ENCODE results near the gene SORCS2. TPM values are rescaled to one million over a fixed set of nuclear protein-coding genes. Genes with fewer than 3 reads are reported as not detected.

Gene SORCS2
- total RNA-seq, 2 experiments from 2014 or later, result not detected

GRCh38 chr4:7287274-7287917, 95.1 kb downstream of the SORCS2 start:
- ATAC-seq, result no peak
- POLR2A ChIA-PET, result no interaction called here

GRCh38 chr4:7287918-7288280, 95.6 kb downstream of the SORCS2 start:
- ChIA-PET POLR2A (no interaction called here), CTCF (no interaction called here)
- Mint-ChIP-seq H3K9me3 (ENCODE audit: insufficient read depth) (no peaks in the 10 kb centered on the region), H3K4me1 (ENCODE audit: low read depth) (no peaks in the 10 kb centered on the region), H3K4me3 (no peak overlapping the region), H3K27ac (no peak overlapping the region), H3K27me3 (ENCODE audit: low read depth) (peaks cover 2% of the 10 kb centered on the region), H3K36me3 (ENCODE audit: low read depth) (no peaks in the 10 kb centered on the region)
- ATAC-seq, result no peak
- DNase-seq, result no peak

More at GRCh38 chr4:7287274-7287917, 95.1 kb downstream of the SORCS2 start:
- Mint-ChIP-seq H3K4me1 (ENCODE audit: low read depth) (no peaks in the 10 kb centered on the region), H3K4me3 (no peak overlapping the region), H3K27ac (no peak overlapping the region), H3K36me3 (ENCODE audit: low read depth) (no peaks in the 10 kb centered on the region), H3K27me3 (ENCODE audit: low read depth) (peaks cover 3% of the 10 kb centered on the region), H3K9me3 (ENCODE audit: insufficient read depth) (no peaks in the 10 kb centered on the region)
- DNase-seq, result no peak
- CTCF ChIA-PET, result no interaction called here

DNA sequence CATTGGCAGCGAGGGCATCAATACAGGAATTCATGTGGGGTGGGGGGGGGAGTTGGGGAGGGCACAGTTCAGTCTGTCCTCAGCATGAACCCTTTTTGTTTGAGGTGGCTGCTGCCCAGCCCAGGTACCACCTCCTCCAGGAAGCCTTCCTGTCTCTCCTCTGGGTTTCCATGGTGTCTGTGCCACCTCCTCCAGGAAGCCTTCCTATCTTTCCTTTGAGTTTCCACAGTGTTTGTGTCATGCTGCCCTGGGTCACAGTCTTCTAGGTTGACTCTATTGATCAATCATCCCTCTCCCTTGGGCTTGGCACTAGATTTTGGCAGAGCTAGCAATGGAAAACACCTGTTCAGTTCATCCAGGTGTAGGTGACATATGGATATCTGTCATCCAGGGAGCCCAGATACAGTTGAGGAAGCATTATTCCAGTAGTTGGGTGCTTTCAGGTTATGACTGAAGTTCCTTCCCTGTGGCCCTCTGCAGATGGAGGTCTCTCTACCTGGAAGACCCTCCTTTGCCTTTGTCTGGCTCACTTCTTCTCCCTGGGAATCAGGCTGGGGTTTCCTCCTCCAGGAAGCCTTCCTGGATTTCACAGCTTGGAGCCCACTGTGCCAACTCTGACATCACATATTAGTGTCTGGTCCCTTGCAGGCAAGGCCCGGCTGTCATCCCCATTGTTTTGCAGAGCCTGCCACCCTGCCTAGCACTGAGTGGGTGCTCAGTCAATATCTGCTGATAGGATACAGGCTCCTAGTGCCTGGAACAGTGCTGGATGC, 96.6 kb downstream of the SORCS2 start:
- no peaks in the 10 kb centered on the region for H3K9me3 Mint-ChIP-seq (ENCODE audit: insufficient read depth)
- H3K27ac Mint-ChIP-seq, result no peak overlapping the region
- no peaks in the 10 kb centered on the region for H3K4me1 Mint-ChIP-seq (ENCODE audit: low read depth)
- ChIA-PET POLR2A (no interaction called here), CTCF (no interaction called here)
- no peak overlapping the region for H3K4me3 Mint-ChIP-seq
- H3K27me3 Mint-ChIP-seq (ENCODE audit: low read depth), result no peaks in the 10 kb centered on the region
- ATAC-seq (no peak), DNase-seq (no peak)
- H3K36me3 Mint-ChIP-seq (ENCODE audit: low read depth), result no peaks in the 10 kb centered on the region

- CTCF ChIA-PET, result no interaction called here
- ATAC-seq, result no peak
- POLR2A ChIA-PET, result no interaction called here
Observed at GRCh38 chr4:7289589-7289988, 97.3 kb downstream of the SORCS2 start.

DNA sequence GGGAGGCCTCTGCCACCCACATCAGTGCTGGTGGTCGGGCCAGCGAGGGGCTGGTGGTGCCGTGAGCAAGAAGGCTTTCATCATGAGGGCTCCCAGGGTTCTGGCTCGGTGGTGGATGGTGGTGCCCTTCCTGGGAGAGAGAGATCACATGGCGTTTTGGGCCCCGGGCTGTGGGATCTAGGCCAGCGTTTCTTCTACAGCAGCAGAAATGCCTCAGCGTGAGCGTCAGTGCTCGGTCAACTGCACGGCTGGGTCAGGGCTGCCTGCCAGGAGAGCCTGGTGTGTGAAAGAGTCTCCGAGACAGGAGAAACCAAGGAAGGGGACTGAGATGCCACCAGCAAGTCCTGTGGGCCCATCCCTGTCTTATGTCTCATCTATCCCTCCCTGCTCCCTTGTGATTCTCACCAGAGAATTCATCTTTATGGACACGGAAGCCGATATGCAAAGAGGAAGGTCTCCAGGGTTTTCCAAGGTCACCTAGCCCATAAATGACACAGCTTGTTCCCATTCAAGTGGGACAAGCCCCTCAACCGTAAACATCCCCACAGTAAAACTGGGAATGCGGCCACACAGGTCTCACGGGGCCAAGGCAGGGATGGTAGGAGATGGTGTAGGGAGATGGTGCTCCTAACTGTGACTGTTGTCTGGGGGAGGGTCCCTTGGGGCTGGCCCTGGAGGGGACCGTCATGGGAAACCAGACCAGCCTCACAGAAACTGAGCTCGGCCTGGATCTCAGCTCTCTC, 99.2 kb downstream of the SORCS2 start:
- H3K36me3 Mint-ChIP-seq (ENCODE audit: low read depth), result no peaks in the 10 kb centered on the region
- DNase-seq (no peak), ATAC-seq (no peak)
- CTCF ChIA-PET, result no interaction called here
- no peak overlapping the region for H3K27ac Mint-ChIP-seq
- no peaks in the 10 kb centered on the region for H3K9me3 Mint-ChIP-seq (ENCODE audit: insufficient read depth)
- H3K27me3 Mint-ChIP-seq (ENCODE audit: low read depth), result no peaks in the 10 kb centered on the region
- H3K4me1 Mint-ChIP-seq (ENCODE audit: low read depth), result no peaks in the 10 kb centered on the region
- no peak overlapping the region for H3K4me3 Mint-ChIP-seq
- POLR2A ChIA-PET, result no interaction called here

More at GRCh38 chr4:7289589-7289988, 97.3 kb downstream of the SORCS2 start:
- Mint-ChIP-seq H3K36me3 (ENCODE audit: low read depth) (no peaks in the 10 kb centered on the region), H3K27me3 (ENCODE audit: low read depth) (no peaks in the 10 kb centered on the region), H3K9me3 (ENCODE audit: insufficient read depth) (no peaks in the 10 kb centered on the region), H3K4me3 (no peak overlapping the region), H3K4me1 (ENCODE audit: low read depth) (no peaks in the 10 kb centered on the region), H3K27ac (no peak overlapping the region)
- DNase-seq, result no peak

DNA sequence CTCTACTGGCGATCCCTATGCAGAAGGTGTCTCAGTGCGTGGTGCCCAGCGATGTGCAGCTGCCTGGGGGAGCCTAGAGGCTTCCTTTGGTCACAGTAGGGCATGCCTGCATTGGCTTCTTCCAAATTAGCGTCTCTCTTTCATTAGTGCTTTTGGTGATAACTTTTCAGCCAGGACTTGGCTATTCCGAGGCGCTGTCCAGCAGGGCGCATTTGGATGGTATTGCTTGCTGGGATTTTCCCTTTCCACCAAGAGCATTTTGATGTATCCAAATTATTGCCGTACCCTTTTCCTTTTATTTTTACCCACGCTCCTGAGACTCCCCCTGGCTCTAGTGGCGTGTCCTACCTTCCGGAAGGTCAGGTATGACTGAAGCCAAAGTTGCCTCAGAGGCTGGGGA, 101.4 kb downstream of the SORCS2 start:
- Mint-ChIP-seq H3K9me3 (ENCODE audit: insufficient read depth) (no peaks in the 10 kb centered on the region), H3K4me1 (ENCODE audit: low read depth) (no peaks in the 10 kb centered on the region), H3K27ac (no peak overlapping the region), H3K36me3 (ENCODE audit: low read depth) (no peaks in the 10 kb centered on the region), H3K4me3 (no peak overlapping the region), H3K27me3 (ENCODE audit: low read depth) (peaks cover 3% of the 10 kb centered on the region)
- no peak for DNase-seq
- ATAC-seq, result no peak
- CTCF ChIA-PET, result no interaction called here
- POLR2A ChIA-PET, result no interaction called here

GRCh38 chr4:7294176-7294756, 101.9 kb downstream of the SORCS2 start:
- peak; percentile 56 for ATAC-seq
- Mint-ChIP-seq H3K9me3 (ENCODE audit: insufficient read depth) (no peaks in the 10 kb centered on the region), H3K27ac (no peak overlapping the region), H3K4me3 (no peak overlapping the region), H3K27me3 (ENCODE audit: low read depth) (peaks cover 4% of the 10 kb centered on the region), H3K4me1 (ENCODE audit: low read depth) (no peaks in the 10 kb centered on the region), H3K36me3 (ENCODE audit: low read depth) (no peaks in the 10 kb centered on the region)
- POLR2A ChIA-PET, result no interaction called here
- no peak for DNase-seq
- CTCF ChIA-PET, result no interaction called here

- Mint-ChIP-seq H3K4me1 (ENCODE audit: low read depth) (no peaks in the 10 kb centered on the region), H3K27me3 (ENCODE audit: low read depth) (peaks cover 6% of the 10 kb centered on the region), H3K36me3 (ENCODE audit: low read depth) (no peaks in the 10 kb centered on the region), H3K4me3 (no peak overlapping the region), H3K9me3 (ENCODE audit: insufficient read depth) (no peaks in the 10 kb centered on the region), H3K27ac (no peak overlapping the region)
- ATAC-seq, result no peak
- no peak for DNase-seq
- POLR2A ChIA-PET, result no interaction called here
- CTCF ChIA-PET, result no interaction called here
Observed at GRCh38 chr4:7295197-7295910, 103.0 kb downstream of the SORCS2 start.

- Mint-ChIP-seq H3K36me3 (ENCODE audit: low read depth) (no peaks in the 10 kb centered on the region), H3K9me3 (ENCODE audit: insufficient read depth) (no peaks in the 10 kb centered on the region), H3K27ac (no peak overlapping the region), H3K4me3 (no peak overlapping the region), H3K27me3 (ENCODE audit: low read depth) (peaks cover 6% of the 10 kb centered on the region), H3K4me1 (ENCODE audit: low read depth) (no peaks in the 10 kb centered on the region)
- CTCF ChIA-PET, result interaction anchor here (1.0 kb wide), 1 partner anchor 107 kb away, joined by 3 read pairs; no protein-coding TSS in a partner anchor
- POLR2A ChIA-PET, result no interaction called here
- no peak for ATAC-seq
- DNase-seq, result peak; percentile 27
Observed at GRCh38 chr4:7295911-7296660, 103.7 kb downstream of the SORCS2 start.

DNA sequence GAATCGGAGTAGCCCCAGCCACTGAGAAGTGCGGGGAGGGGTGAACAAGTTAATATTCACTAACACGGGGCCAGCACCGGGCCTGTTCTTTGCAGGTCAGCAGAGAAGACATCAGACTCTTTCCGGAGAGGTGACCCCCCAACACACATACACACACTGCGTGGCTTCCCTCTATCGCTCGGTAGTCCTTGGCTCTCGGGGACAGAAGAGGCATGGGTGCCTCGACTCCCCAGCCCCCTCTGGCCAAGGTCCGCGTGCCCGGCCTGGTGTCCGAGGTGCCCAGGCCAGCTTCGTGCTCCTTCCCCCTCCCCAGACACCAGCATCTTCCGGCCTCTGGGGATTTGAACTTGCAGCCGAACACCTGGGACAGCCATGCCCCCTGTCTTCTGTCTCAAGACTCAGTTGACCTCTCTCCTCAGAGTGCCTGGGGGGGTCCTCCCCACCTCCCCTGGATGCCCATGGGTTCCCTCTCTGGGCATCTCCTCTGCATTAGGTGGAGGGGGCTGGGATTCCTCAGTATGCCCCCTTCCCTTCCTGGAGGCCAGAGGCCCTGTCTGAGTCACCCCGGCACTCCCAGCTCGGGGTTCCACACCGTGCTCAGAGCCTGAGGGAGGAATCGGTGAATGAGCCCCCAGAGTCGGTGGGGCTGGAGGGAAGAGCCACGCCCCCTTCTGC, 104.5 kb downstream of the SORCS2 start:
- H3K27ac Mint-ChIP-seq, result no peak overlapping the region
- H3K9me3 Mint-ChIP-seq (ENCODE audit: insufficient read depth), result no peaks in the 10 kb centered on the region
- ATAC-seq (no peak), DNase-seq (no peak)
- no peaks in the 10 kb centered on the region for H3K36me3 Mint-ChIP-seq (ENCODE audit: low read depth)
- peaks cover 6% of the 10 kb centered on the region for H3K27me3 Mint-ChIP-seq (ENCODE audit: low read depth)
- H3K4me3 Mint-ChIP-seq, result no peak overlapping the region
- POLR2A ChIA-PET, result no interaction called here
- no peaks in the 10 kb centered on the region for H3K4me1 Mint-ChIP-seq (ENCODE audit: low read depth)
- CTCF ChIA-PET, result interaction anchor here (1.0 kb wide), 1 partner anchor 107 kb away, joined by 3 read pairs; no protein-coding TSS in a partner anchor

DNA sequence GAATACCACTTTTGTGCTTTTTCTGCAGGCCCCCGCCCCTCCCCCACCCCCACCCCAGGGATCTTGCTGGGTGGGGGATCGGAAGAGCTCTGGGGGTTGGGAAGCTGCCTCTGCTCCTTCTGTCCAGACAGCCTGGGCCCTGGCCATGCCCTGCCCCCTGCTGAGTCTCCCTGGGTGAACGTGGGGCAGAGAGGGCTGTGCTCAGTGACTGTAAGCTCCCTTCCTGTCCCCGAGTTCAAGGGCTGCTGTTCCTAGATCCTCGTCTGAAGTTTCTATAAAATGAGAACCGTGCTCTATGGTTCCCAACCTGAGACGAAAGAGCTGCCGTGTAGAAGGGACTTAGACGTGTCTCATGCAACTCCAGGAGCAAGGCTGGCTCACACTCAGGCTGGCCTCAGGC, 105.0 kb downstream of the SORCS2 start:
- CTCF ChIA-PET, result no interaction called here
- H3K36me3 Mint-ChIP-seq (ENCODE audit: low read depth), result no peaks in the 10 kb centered on the region

More for the DNA sequence above, 105.0 kb downstream of the SORCS2 start:
- Mint-ChIP-seq H3K4me3 (no peak overlapping the region), H3K27ac (no peak overlapping the region), H3K4me1 (ENCODE audit: low read depth) (no peaks in the 10 kb centered on the region), H3K9me3 (ENCODE audit: insufficient read depth) (no peaks in the 10 kb centered on the region), H3K27me3 (ENCODE audit: low read depth) (peaks cover 6% of the 10 kb centered on the region)
- ATAC-seq, result no peak
- DNase-seq, result no peak
- POLR2A ChIA-PET, result no interaction called here

All from activated CD8-positive, alpha-beta T cell treated with anti-CD3 and anti-CD28 coated beads, Interleukin-2, amount 10 ng/mL, durations not matched to agents 7 days and 5 days (primary cell).